HL-60 (cell line): ENCODE measurements around the gene STXBP1.

ENCODE experiments used
- POLR2AphosphoS5 ChIP-seq: IDR thresholded peaks from 2 replicates; pipeline ENCODE4 v1.6.1; 2012; ENCODE audit warnings: low read depth
- TF ChIP-seq, protein P1 (sequence below): IDR thresholded peaks from one replicate; pipeline ENCODE4 v1.5.1; 2011; ENCODE audit warnings: low read length, control low read depth, inconsistent platforms; ENCODE audit not compliant: insufficient read depth
- TF ChIP-seq, protein P2 (sequence below): IDR thresholded peaks from 2 replicates; pipeline ENCODE4 v1.6.1; 2012; ENCODE audit warnings: low read depth; ENCODE audit not compliant: insufficient replicate concordance

DNA sequence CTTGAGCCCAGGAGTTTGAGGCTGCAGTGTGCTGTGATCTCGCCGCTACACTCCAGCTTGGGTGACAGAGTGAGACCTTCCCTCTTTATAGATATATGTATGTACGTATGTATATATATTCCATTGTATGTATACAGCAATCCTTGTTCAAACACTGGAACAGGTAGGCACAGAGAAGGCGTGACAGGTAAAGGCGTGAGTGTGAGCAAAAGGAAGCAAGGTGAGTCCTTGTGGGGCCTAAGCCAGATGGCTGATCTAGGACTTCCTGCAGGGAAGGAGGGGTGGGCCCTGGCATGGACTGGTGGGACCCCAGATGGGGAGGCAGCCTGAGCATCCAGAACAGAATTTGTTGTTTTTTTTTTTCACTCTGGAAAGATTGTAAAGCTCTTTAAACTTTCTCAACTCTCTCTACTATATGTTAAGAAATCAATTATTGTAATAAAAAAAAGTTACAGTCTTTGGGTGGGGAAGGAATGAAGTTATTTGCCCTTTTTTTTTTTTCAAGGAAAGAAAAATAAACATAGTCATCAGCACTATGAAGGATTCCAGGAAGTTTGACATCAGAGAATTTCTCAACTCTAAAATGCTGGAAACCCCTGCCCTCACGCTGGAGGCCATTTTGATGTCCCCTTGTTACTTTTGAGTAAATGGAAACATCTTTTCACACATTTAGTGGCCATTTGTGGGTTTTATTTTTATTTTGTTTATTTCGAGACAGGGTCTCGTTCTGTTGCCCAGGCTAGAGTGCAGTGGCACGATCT lies 38.9 kb upstream of the STXBP1 start:
- TF ChIP-seq, protein P1, sequence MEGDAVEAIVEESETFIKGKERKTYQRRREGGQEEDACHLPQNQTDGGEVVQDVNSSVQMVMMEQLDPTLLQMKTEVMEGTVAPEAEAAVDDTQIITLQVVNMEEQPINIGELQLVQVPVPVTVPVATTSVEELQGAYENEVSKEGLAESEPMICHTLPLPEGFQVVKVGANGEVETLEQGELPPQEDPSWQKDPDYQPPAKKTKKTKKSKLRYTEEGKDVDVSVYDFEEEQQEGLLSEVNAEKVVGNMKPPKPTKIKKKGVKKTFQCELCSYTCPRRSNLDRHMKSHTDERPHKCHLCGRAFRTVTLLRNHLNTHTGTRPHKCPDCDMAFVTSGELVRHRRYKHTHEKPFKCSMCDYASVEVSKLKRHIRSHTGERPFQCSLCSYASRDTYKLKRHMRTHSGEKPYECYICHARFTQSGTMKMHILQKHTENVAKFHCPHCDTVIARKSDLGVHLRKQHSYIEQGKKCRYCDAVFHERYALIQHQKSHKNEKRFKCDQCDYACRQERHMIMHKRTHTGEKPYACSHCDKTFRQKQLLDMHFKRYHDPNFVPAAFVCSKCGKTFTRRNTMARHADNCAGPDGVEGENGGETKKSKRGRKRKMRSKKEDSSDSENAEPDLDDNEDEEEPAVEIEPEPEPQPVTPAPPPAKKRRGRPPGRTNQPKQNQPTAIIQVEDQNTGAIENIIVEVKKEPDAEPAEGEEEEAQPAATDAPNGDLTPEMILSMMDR: no peak
- no peak for TF ChIP-seq POLR2AphosphoS5
- TF ChIP-seq, protein P2, sequence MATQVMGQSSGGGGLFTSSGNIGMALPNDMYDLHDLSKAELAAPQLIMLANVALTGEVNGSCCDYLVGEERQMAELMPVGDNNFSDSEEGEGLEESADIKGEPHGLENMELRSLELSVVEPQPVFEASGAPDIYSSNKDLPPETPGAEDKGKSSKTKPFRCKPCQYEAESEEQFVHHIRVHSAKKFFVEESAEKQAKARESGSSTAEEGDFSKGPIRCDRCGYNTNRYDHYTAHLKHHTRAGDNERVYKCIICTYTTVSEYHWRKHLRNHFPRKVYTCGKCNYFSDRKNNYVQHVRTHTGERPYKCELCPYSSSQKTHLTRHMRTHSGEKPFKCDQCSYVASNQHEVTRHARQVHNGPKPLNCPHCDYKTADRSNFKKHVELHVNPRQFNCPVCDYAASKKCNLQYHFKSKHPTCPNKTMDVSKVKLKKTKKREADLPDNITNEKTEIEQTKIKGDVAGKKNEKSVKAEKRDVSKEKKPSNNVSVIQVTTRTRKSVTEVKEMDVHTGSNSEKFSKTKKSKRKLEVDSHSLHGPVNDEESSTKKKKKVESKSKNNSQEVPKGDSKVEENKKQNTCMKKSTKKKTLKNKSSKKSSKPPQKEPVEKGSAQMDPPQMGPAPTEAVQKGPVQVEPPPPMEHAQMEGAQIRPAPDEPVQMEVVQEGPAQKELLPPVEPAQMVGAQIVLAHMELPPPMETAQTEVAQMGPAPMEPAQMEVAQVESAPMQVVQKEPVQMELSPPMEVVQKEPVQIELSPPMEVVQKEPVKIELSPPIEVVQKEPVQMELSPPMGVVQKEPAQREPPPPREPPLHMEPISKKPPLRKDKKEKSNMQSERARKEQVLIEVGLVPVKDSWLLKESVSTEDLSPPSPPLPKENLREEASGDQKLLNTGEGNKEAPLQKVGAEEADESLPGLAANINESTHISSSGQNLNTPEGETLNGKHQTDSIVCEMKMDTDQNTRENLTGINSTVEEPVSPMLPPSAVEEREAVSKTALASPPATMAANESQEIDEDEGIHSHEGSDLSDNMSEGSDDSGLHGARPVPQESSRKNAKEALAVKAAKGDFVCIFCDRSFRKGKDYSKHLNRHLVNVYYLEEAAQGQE: no peak
